DND-41 (cell line): ENCODE measurements around the gene HIVEP1.

Experiments
- CTCF ChIP-seq: IDR thresholded peaks from 2 replicates; pipeline ENCODE4 v1.5.1; 2012; ENCODE audit warnings: borderline replicate concordance, low read length, moderate library complexity, mild to moderate bottlenecking; ENCODE audit not compliant: poor library complexity, severe bottlenecking; ENCODE audit errors: extremely low read depth
- EZH2 ChIP-seq: IDR thresholded peaks from 3 replicates; pipeline ENCODE4 v1.6.1; 2012; ENCODE audit warnings: borderline replicate concordance, low read depth, mild to moderate bottlenecking, moderate library complexity, low read length, inconsistent platforms; ENCODE audit not compliant: severe bottlenecking

- TF ChIP-seq CTCF (no peak), EZH2 (no peak)
Observed at GRCh38 chr6:12047304-12047703, 35.2 kb downstream of the HIVEP1 start.
